Activated naive CD8-positive, alpha-beta T cell treated with anti-CD3 and anti-CD28 coated beads, Interleukin-2, amount 10 ng/mL, durations not matched to agents 7 days and 5 days (primary cell): Measurements from ENCODE around the gene CFAP299. TPM values are rescaled to one million over a fixed set of nuclear protein-coding genes. Genes with fewer than 3 reads are reported as not detected.

Experiments
- ATAC-seq: fragments of 150-1000 bp; cut with Tn5 transposase; one replicate; pipeline ENCODE4 v1.10.0; 2021; ENCODE audit warnings: low read depth, moderate library complexity
- POLR2A ChIA-PET: fragments of 350-600 bp; sonication (Branson Sonifier 250); formaldehyde crosslinking; loops from one replicate; lab custom pipeline; 2021; ENCODE audit warnings: antibody characterized with exemption; lab: Charles Lee
- DNase-seq: peaks from one replicate; pipeline ENCODE4 v3.0.0; 2021
- H3K27ac Mint-ChIP-seq: one replicate; pipeline ENCODE4 v1.8.0; 2022; ENCODE audit warnings: mild to moderate bottlenecking, mixed read lengths
- H3K27me3 Mint-ChIP-seq: one replicate; pipeline ENCODE4 v1.8.0; 2022; ENCODE audit warnings: mild to moderate bottlenecking, moderate library complexity, mixed read lengths
- H3K36me3 Mint-ChIP-seq: one replicate; pipeline ENCODE4 v1.8.0; 2021; ENCODE audit warnings: mild to moderate bottlenecking, mixed read lengths
- H3K4me1 Mint-ChIP-seq: one replicate; pipeline ENCODE4 v1.8.0; 2021; ENCODE audit warnings: mixed read lengths
- H3K4me3 Mint-ChIP-seq: one replicate; pipeline ENCODE4 v1.8.0; 2022; ENCODE audit warnings: mild to moderate bottlenecking, moderate library complexity, mixed read lengths
- H3K9me3 Mint-ChIP-seq: one replicate; pipeline ENCODE4 v1.8.0; 2021; ENCODE audit warnings: mixed read lengths
- total RNA-seq, 2 experiments: library from RNA; stranded (reverse); gene quantifications; one replicate each; pipeline ENCODE4 v1.2.3, GENCODE V29; 2021

Gene CFAP299
- total RNA-seq, 2 experiments from 2014 or later = not detected

- H3K4me3 Mint-ChIP-seq = no peak overlapping the region
- peaks cover 1% of the 10 kb centered on the region for H3K36me3 Mint-ChIP-seq
- no peak overlapping the region for H3K27ac Mint-ChIP-seq
- no peaks in the 10 kb centered on the region for H3K9me3 Mint-ChIP-seq
- POLR2A ChIA-PET = no interaction called here
- H3K4me1 Mint-ChIP-seq = peaks cover 4% of the 10 kb centered on the region
- H3K27me3 Mint-ChIP-seq = no peaks in the 10 kb centered on the region
- ATAC-seq = no peak
- DNase-seq = no peak
Measured at GRCh38 chr4:80846210-80846609, 510.7 kb downstream of the CFAP299 start.

- DNase-seq = no peak
- no peaks in the 10 kb centered on the region for H3K36me3 Mint-ChIP-seq
- H3K9me3 Mint-ChIP-seq = peaks cover 3% of the 10 kb centered on the region
- H3K27ac Mint-ChIP-seq = no peak overlapping the region
- POLR2A ChIA-PET = no interaction called here
- ATAC-seq = no peak
- peaks cover under 1% of the 10 kb centered on the region for H3K4me1 Mint-ChIP-seq
- no peak overlapping the region for H3K4me3 Mint-ChIP-seq
- H3K27me3 Mint-ChIP-seq = no peaks in the 10 kb centered on the region
Measured at GRCh38 chr4:80852061-80852460, 516.5 kb downstream of the CFAP299 start.

GRCh38 chr4:80873571-80873970, 538.0 kb downstream of the CFAP299 start:
- no peak overlapping the region for H3K4me3 Mint-ChIP-seq
- no peak for DNase-seq
- no peak overlapping the region for H3K27ac Mint-ChIP-seq
- peaks cover 2% of the 10 kb centered on the region for H3K36me3 Mint-ChIP-seq
- no peaks in the 10 kb centered on the region for H3K9me3 Mint-ChIP-seq
- peaks cover 9% of the 10 kb centered on the region for H3K4me1 Mint-ChIP-seq
- no peaks in the 10 kb centered on the region for H3K27me3 Mint-ChIP-seq
- ATAC-seq = no peak
- POLR2A ChIA-PET = no interaction called here

- Mint-ChIP-seq H3K27me3 (no peaks in the 10 kb centered on the region), H3K4me1 (peaks cover 9% of the 10 kb centered on the region), H3K4me3 (no peak overlapping the region), H3K36me3 (peaks cover 2% of the 10 kb centered on the region), H3K27ac (no peak overlapping the region), H3K9me3 (no peaks in the 10 kb centered on the region)
- DNase-seq = no peak
- POLR2A ChIA-PET = no interaction called here
- ATAC-seq = no peak
Measured at GRCh38 chr4:80874979-80875378, 539.4 kb downstream of the CFAP299 start.

- H3K4me1 Mint-ChIP-seq = peaks cover 9% of the 10 kb centered on the region
- H3K9me3 Mint-ChIP-seq = no peaks in the 10 kb centered on the region
- peaks cover 2% of the 10 kb centered on the region for H3K36me3 Mint-ChIP-seq
- DNase-seq (no peak), ATAC-seq (no peak)
- H3K27ac Mint-ChIP-seq = no peak overlapping the region
- no peak overlapping the region for H3K4me3 Mint-ChIP-seq
- POLR2A ChIA-PET = no interaction called here
- no peaks in the 10 kb centered on the region for H3K27me3 Mint-ChIP-seq
Measured at GRCh38 chr4:80875642-80876041, 540.1 kb downstream of the CFAP299 start.

- POLR2A ChIA-PET = no interaction called here
- no peaks in the 10 kb centered on the region for H3K9me3 Mint-ChIP-seq
- peak; percentile 47 for ATAC-seq
- no peak for DNase-seq
- peaks cover 2% of the 10 kb centered on the region for H3K36me3 Mint-ChIP-seq
- H3K27me3 Mint-ChIP-seq = no peaks in the 10 kb centered on the region
- peaks cover 9% of the 10 kb centered on the region for H3K4me1 Mint-ChIP-seq
- H3K4me3 Mint-ChIP-seq = no peak overlapping the region
- no peak overlapping the region for H3K27ac Mint-ChIP-seq
Measured at GRCh38 chr4:80876810-80877209, 541.3 kb downstream of the CFAP299 start.

GRCh38 chr4:80878218-80878617, 542.7 kb downstream of the CFAP299 start:
- POLR2A ChIA-PET = no interaction called here
- Mint-ChIP-seq H3K27me3 (no peaks in the 10 kb centered on the region), H3K9me3 (peaks cover 3% of the 10 kb centered on the region), H3K4me1 (peaks cover 9% of the 10 kb centered on the region), H3K36me3 (peaks cover 2% of the 10 kb centered on the region), H3K4me3 (no peak overlapping the region), H3K27ac (no peak overlapping the region)
- ATAC-seq = no peak
- no peak for DNase-seq

GRCh38 chr4:80897537-80898303, 562.2 kb downstream of the CFAP299 start:
- POLR2A ChIA-PET = no interaction called here
- peak; percentile 42 for ATAC-seq
- DNase-seq = no peak
- Mint-ChIP-seq H3K27me3 (no peaks in the 10 kb centered on the region), H3K4me3 (no peak overlapping the region), H3K36me3 (no peaks in the 10 kb centered on the region), H3K4me1 (no peaks in the 10 kb centered on the region), H3K9me3 (peaks cover 1% of the 10 kb centered on the region), H3K27ac (no peak overlapping the region)

- H3K36me3 Mint-ChIP-seq = no peaks in the 10 kb centered on the region
- DNase-seq (no peak), ATAC-seq (no peak)
- no peak overlapping the region for H3K4me3 Mint-ChIP-seq
- POLR2A ChIA-PET = no interaction called here
- peaks cover 4% of the 10 kb centered on the region for H3K9me3 Mint-ChIP-seq
- H3K27ac Mint-ChIP-seq = no peak overlapping the region
- H3K4me1 Mint-ChIP-seq = no peaks in the 10 kb centered on the region
- no peaks in the 10 kb centered on the region for H3K27me3 Mint-ChIP-seq
Measured at GRCh38 chr4:80900908-80901307, 565.4 kb downstream of the CFAP299 start.

GRCh38 chr4:80903020-80903419, 567.5 kb downstream of the CFAP299 start:
- Mint-ChIP-seq H3K9me3 (peaks cover 10% of the 10 kb centered on the region), H3K4me1 (no peaks in the 10 kb centered on the region)
- POLR2A ChIA-PET = interaction anchor here (1.1 kb wide), 1 partner anchor 463 kb away, joined by 3 read pairs; no protein-coding TSS in a partner anchor

GRCh38 chr4:80909938-80910337, 574.4 kb downstream of the CFAP299 start:
- H3K27ac Mint-ChIP-seq = no peak overlapping the region
- DNase-seq (no peak), ATAC-seq (no peak)
- no peaks in the 10 kb centered on the region for H3K36me3 Mint-ChIP-seq
- peaks cover 9% of the 10 kb centered on the region for H3K9me3 Mint-ChIP-seq
- H3K4me1 Mint-ChIP-seq = peaks cover 2% of the 10 kb centered on the region
- H3K27me3 Mint-ChIP-seq = no peaks in the 10 kb centered on the region
- no peak overlapping the region for H3K4me3 Mint-ChIP-seq
- POLR2A ChIA-PET = no interaction called here

More at GRCh38 chr4:80903020-80903419, 567.5 kb downstream of the CFAP299 start:
- no peak for DNase-seq
- no peak for ATAC-seq
- Mint-ChIP-seq H3K27me3 (no peaks in the 10 kb centered on the region), H3K36me3 (no peaks in the 10 kb centered on the region), H3K27ac (no peak overlapping the region), H3K4me3 (no peak overlapping the region)

- Mint-ChIP-seq H3K27ac (no peak overlapping the region), H3K27me3 (no peaks in the 10 kb centered on the region), H3K4me3 (no peak overlapping the region), H3K4me1 (peaks cover 2% of the 10 kb centered on the region), H3K36me3 (no peaks in the 10 kb centered on the region), H3K9me3 (peaks cover 7% of the 10 kb centered on the region)
- POLR2A ChIA-PET = no interaction called here
- DNase-seq = no peak
- peak; percentile 26 for ATAC-seq
Measured at GRCh38 chr4:80911458-80911857, 575.9 kb downstream of the CFAP299 start.

GRCh38 chr4:80912350-80912749, 576.8 kb downstream of the CFAP299 start:
- peaks cover 2% of the 10 kb centered on the region for H3K4me1 Mint-ChIP-seq
- no peak for ATAC-seq
- no peak overlapping the region for H3K4me3 Mint-ChIP-seq
- POLR2A ChIA-PET = no interaction called here
- no peak for DNase-seq
- H3K9me3 Mint-ChIP-seq = peaks cover under 1% of the 10 kb centered on the region
- no peaks in the 10 kb centered on the region for H3K27me3 Mint-ChIP-seq
- no peak overlapping the region for H3K27ac Mint-ChIP-seq
- no peaks in the 10 kb centered on the region for H3K36me3 Mint-ChIP-seq

- H3K36me3 Mint-ChIP-seq = no peaks in the 10 kb centered on the region
- H3K27me3 Mint-ChIP-seq = no peaks in the 10 kb centered on the region
- peaks cover 2% of the 10 kb centered on the region for H3K4me1 Mint-ChIP-seq
- POLR2A ChIA-PET = no interaction called here
- ATAC-seq = no peak
- no peaks in the 10 kb centered on the region for H3K9me3 Mint-ChIP-seq
- DNase-seq = no peak
- H3K4me3 Mint-ChIP-seq = no peak overlapping the region
- no peak overlapping the region for H3K27ac Mint-ChIP-seq
Measured at GRCh38 chr4:80913381-80913780, 577.9 kb downstream of the CFAP299 start.
